A549 (cell line): ENCODE measurements around the gene COL11A2. TPM values are rescaled to one million over a fixed set of nuclear protein-coding genes. Genes with fewer than 3 reads are reported as not detected.

Experiments
- ATAC-seq, 2 experiments: fragments of 200-7000 bp in 1 of 2; fragments of >200 bp in 1 of 2; cut with Nextera tagmentation in 1 of 2; cut with Tn5 transposase in 1 of 2; 3 replicates each; pipeline versions ENCODE4 v1.8.0 to v1.9.1; 2018 to 2020; ENCODE audit warnings: mild to moderate bottlenecking in 1 of 2, moderate library complexity in 1 of 2
- CTCF ChIA-PET: fragments of 300-600 bp; sonication (Branson Sonifier 250); formaldehyde crosslinking; extraction: SDS; loops from one replicate; lab custom pipeline; 2021; ENCODE audit warnings: antibody characterized with exemption, inconsistent platforms; lab: Yijun Ruan, JAX
- POLR2A ChIA-PET: fragments of 350-600 bp; formaldehyde crosslinking; extraction: SDS; loops from one replicate; lab custom pipeline; 2021; ENCODE audit warnings: antibody characterized with exemption, inconsistent platforms; lab: Yijun Ruan, JAX
- DNase-seq, 2 experiments: peaks; one replicate each; pipeline versions ENCODE4 v3.0.0 to v3.0.0-alpha.2; 2011 to 2016; ENCODE audit warnings: low read depth in 1 of 2, low spot score in 1 of 2
- FAIRE-seq: peaks from 2 replicates; lab custom pipeline; 2011; peaks lifted over from hg19 to GRCh38; lab: Jason Lieb, UNC
- H3K27ac ChIP-seq, 2 experiments: fragments of >200 bp; sonication (Bioruptor Twin); formaldehyde crosslinking; 3 replicates each; pipeline ENCODE4 v1.5.1; 2016 to 2017
- H3K4me1 ChIP-seq: fragments of >200 bp; sonication (Bioruptor Twin); formaldehyde crosslinking; 3 replicates; pipeline ENCODE4 v1.6.1; 2016
- H3K4me2 ChIP-seq: fragments of >200 bp; sonication (Bioruptor Twin); formaldehyde crosslinking; 3 replicates; pipeline ENCODE4 v1.6.1; 2016
- H3K4me3 ChIP-seq: fragments of >200 bp; sonication (Bioruptor Twin); formaldehyde crosslinking; 3 replicates; pipeline ENCODE4 v1.5.1; 2016
- H3K9me3 ChIP-seq: fragments of >200 bp; sonication (Bioruptor Twin); formaldehyde crosslinking; 3 replicates; pipeline ENCODE4 v1.6.1; 2016
- BCL3 ChIP-seq: fragments of >200 bp; sonication (Bioruptor Twin); formaldehyde crosslinking; IDR thresholded peaks from 3 replicates; pipeline ENCODE4 v1.6.1; 2016
- CBX2 ChIP-seq: fragments of 200-600 bp; sonication (generic); IDR thresholded peaks from 2 replicates; pipeline ENCODE4 v1.6.1; 2016; ENCODE audit warnings: low read depth, mild to moderate bottlenecking, borderline replicate concordance
- CHD2 ChIP-seq: fragments of 150-350 bp; IDR thresholded peaks from 2 replicates; pipeline ENCODE4 v1.6.1; 2014; ENCODE audit warnings: low read length; ENCODE audit not compliant: partially characterized antibody
- CHD4 ChIP-seq: fragments of 200-600 bp; sonication (generic); IDR thresholded peaks from 2 replicates; pipeline ENCODE4 v1.6.1; 2016; ENCODE audit warnings: antibody characterized with exemption, mild to moderate bottlenecking, borderline replicate concordance
- CTCF ChIP-seq: fragments of >200 bp; sonication (Bioruptor Twin); formaldehyde crosslinking; IDR thresholded peaks from 3 replicates; pipeline ENCODE4 v1.5.1; 2016
- E2F6 ChIP-seq: IDR thresholded peaks from 2 replicates; pipeline ENCODE4 v1.6.1; 2012; ENCODE audit warnings: low read depth, borderline replicate concordance
- EHF ChIP-seq: fragments of 250-450 bp; sonication (Bioruptor Pico); IDR thresholded peaks from 2 replicates; pipeline ENCODE4 v1.5.0; 2020; ENCODE audit warnings: mild to moderate bottlenecking
- EP300 ChIP-seq, 2 experiments: fragments of >200 bp; sonication (Bioruptor Twin); formaldehyde crosslinking; IDR thresholded peaks; 2 replicates in 1 of 2; 3 replicates in 1 of 2; pipeline ENCODE4 v1.6.1; 2016 to 2017
- ESRRA ChIP-seq: fragments of 150-350 bp; IDR thresholded peaks from 2 replicates; pipeline ENCODE4 v1.6.1; 2014; ENCODE audit warnings: mild to moderate bottlenecking, low read length, borderline replicate concordance
- FOSL2 ChIP-seq, 2 experiments: fragments of 450-650 bp in 1 of 2; fragments of >200 bp in 1 of 2; sonication (Bioruptor Twin) in 1 of 2; formaldehyde crosslinking; IDR thresholded peaks; 2 replicates each; pipeline versions ENCODE4 v1.5.0 to v1.6.1; 2016 to 2020; ENCODE audit warnings: mild to moderate bottlenecking in 1 of 2, moderate library complexity in 1 of 2
- GATA3 ChIP-seq: IDR thresholded peaks from 2 replicates; pipeline ENCODE4 v1.6.1; 2012; ENCODE audit warnings: borderline replicate concordance
- HMGXB4 ChIP-seq: fragments of 250-450 bp; sonication (Bioruptor Pico); IDR thresholded peaks from 2 replicates; pipeline ENCODE4 v1.5.0; 2021; ENCODE audit warnings: mild to moderate bottlenecking, moderate library complexity, borderline replicate concordance
- HOXB13 ChIP-seq: fragments of 250-450 bp; sonication (Bioruptor Pico); IDR thresholded peaks from 2 replicates; pipeline ENCODE4 v1.5.0; 2020; ENCODE audit warnings: low read depth, mild to moderate bottlenecking, moderate library complexity
- JUNB ChIP-seq: fragments of >200 bp; sonication (Bioruptor Twin); formaldehyde crosslinking; IDR thresholded peaks from 2 replicates; pipeline ENCODE4 v1.6.1; 2016
- MAZ ChIP-seq: fragments of 150-350 bp; IDR thresholded peaks from 2 replicates; pipeline ENCODE4 v1.6.1; 2014; ENCODE audit warnings: antibody characterized with exemption, low read depth, low read length, borderline replicate concordance
- NR3C1 ChIP-seq: fragments of >200 bp; sonication (Bioruptor Twin); formaldehyde crosslinking; IDR thresholded peaks from 3 replicates; pipeline ENCODE4 v1.6.1; 2017
- PBX3 ChIP-seq: IDR thresholded peaks from 2 replicates; pipeline ENCODE4 v1.6.1; 2012
- PHF8 ChIP-seq: fragments of 200-600 bp; sonication (generic); IDR thresholded peaks from 2 replicates; pipeline ENCODE4 v1.6.1; 2016; ENCODE audit warnings: low read depth, mild to moderate bottlenecking, antibody characterized with exemption, moderate library complexity, borderline replicate concordance
- RARB ChIP-seq: fragments of 250-450 bp; sonication (Bioruptor Pico); IDR thresholded peaks from 2 replicates; pipeline ENCODE4 v1.8.0; 2021; ENCODE audit warnings: mild to moderate bottlenecking, moderate library complexity
- RNF2 ChIP-seq: fragments of 200-600 bp; sonication (generic); IDR thresholded peaks from 2 replicates; pipeline ENCODE4 v1.6.1; 2016; ENCODE audit warnings: low read depth, mild to moderate bottlenecking, antibody characterized with exemption, moderate library complexity, borderline replicate concordance
- TFCP2L1 ChIP-seq: fragments of 250-450 bp; sonication (Bioruptor Pico); IDR thresholded peaks from 2 replicates; pipeline ENCODE4 v1.5.0; 2021; ENCODE audit warnings: mild to moderate bottlenecking
- ZFP36 ChIP-seq: fragments of 450-650 bp; IDR thresholded peaks from 2 replicates; pipeline ENCODE4 v1.6.1; 2014; ENCODE audit warnings: borderline replicate concordance; ENCODE audit not compliant: partially characterized antibody
- ZSCAN20 ChIP-seq: fragments of 250-450 bp; sonication (Bioruptor Pico); IDR thresholded peaks from 2 replicates; pipeline ENCODE4 v1.8.0; 2022; ENCODE audit warnings: mild to moderate bottlenecking, moderate library complexity
- WGBS: methylation state at CpG from one replicate; pipeline ENCODE4 v1.1.6; 2017; ENCODE audit errors: missing lambda C conversion rate; 5-methylcytosine and 5-hydroxymethylcytosine counted together
- polyA plus RNA-seq, 4 experiments: library from polyadenylated mRNA; depleted of rRNA in 3 of 4; stranded (reverse); fragments of >200 nt; fragmentation: RNase III in 1 of 4; extraction: RNeasy Plus Mini Kit Qiagen cat#74134 plus additional on column Dnase treatment in 1 of 4; gene quantifications; 2 replicates in 3 of 4; 3 replicates in 1 of 4; pipeline ENCODE4 v1.2.3, GENCODE V29; 2011 to 2017
- TF ChIP-seq, protein P1 (sequence below): fragments of 250-450 bp; sonication (Bioruptor Pico); IDR thresholded peaks from 2 replicates; pipeline ENCODE4 v1.5.0; 2020; ENCODE audit warnings: low read depth, mild to moderate bottlenecking, moderate library complexity

Gene COL11A2
- polyA plus RNA-seq, 2 of the 4 experiments (the other 2 are of a cell fraction), result 0.66 to 1.3 TPM

DNA sequence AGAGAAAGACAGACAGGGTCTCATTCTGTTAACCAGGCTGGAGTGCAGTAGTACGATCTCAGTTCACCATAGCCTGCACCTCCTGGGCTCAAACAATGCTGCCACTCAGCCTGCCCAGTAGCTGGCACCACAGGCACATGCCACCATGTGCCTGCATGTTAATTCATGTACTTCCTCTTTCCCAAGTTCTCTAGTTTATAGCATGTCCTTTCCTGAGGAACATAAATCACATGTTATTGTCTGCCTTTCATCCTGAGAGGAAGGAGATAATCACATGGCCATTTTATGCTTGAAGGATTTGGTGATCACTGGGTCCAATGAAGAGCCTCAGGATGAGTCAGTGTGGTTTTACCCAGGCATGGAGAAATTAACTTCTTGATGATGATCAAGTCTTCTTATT, 47.9 kb downstream of the COL11A2 start:
- FAIRE-seq, result no peak
- H3K4me2 ChIP-seq, result no peak overlapping the region
- TF ChIP-seq BCL3 (no peak), NR3C1 (no peak), ESRRA (no peak), FOSL2 (IDR thresholded peaks at IDR 0.05) (no peak), FOSL2 (CRISPR knock-in tag; IDR thresholded peaks at IDR 0.05) (no peak), TFCP2L1 (CRISPR knock-in tag) (no peak), RNF2 (no peak), CHD4 (no peak), PHF8 (no peak), CTCF (no peak), EHF (no peak), GATA3 (no peak), RARB (CRISPR knock-in tag) (no peak), CHD2 (no peak), JUNB (no peak), E2F6 (no peak), CBX2 (no peak)
- H3K4me1 ChIP-seq, result no peaks in the 10 kb centered on the region
- ATAC-seq, result 0 out of 6 replicates have a peak, but pooled peaks of 1 of the 2 experiments have one; percentile 47
- POLR2A ChIA-PET, result no interaction called here
- DNase-seq, result no peak
- H3K9me3 ChIP-seq, result no peaks in the 10 kb centered on the region; the same call in 2 of the 3 replicates
- no peak overlapping the region for H3K27ac ChIP-seq
- H3K4me3 ChIP-seq, result no peak overlapping the region
- CTCF ChIA-PET, result interaction anchor here (1.4 to 1.7 kb wide), 2 partner anchors 17 to 129 kb away, joined by 3 to 4 read pairs; no protein-coding TSS in a partner anchor
- 40% methylated on average over 1 of the region's 1 CpG for WGBS

- H3K9me3 ChIP-seq, result no peaks in the 10 kb centered on the region; the same call in 2 of the 3 replicates
- TF ChIP-seq MAZ, result no peak
- TF ChIP-seq, protein P1, sequence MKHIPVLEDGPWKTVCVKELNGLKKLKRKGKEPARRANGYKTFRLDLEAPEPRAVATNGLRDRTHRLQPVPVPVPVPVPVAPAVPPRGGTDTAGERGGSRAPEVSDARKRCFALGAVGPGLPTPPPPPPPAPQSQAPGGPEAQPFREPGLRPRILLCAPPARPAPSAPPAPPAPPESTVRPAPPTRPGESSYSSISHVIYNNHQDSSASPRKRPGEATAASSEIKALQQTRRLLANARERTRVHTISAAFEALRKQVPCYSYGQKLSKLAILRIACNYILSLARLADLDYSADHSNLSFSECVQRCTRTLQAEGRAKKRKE (CRISPR knock-in tag), result no peak
- no peak for TF ChIP-seq HMGXB4 (CRISPR knock-in tag)
- TF ChIP-seq HOXB13 (CRISPR knock-in tag), result no peak
- TF ChIP-seq CHD4, result no peak
- TF ChIP-seq PBX3, result no peak
- TF ChIP-seq EP300 (IDR thresholded peaks at IDR 0.05), result no peak
- no peak for TF ChIP-seq ZSCAN20
- TF ChIP-seq TFCP2L1 (CRISPR knock-in tag), result no peak
- no peak for TF ChIP-seq NR3C1
- no peak for TF ChIP-seq FOSL2 (IDR thresholded peaks at IDR 0.05)
- TF ChIP-seq FOSL2 (CRISPR knock-in tag; IDR thresholded peaks at IDR 0.05), result no peak
- TF ChIP-seq ZFP36, result no peak
- WGBS, result 52% methylated on average over 14 of the region's 14 CpGs
- FAIRE-seq (no peak), DNase-seq (no peak), ATAC-seq (no peak)
- no peaks in the 10 kb centered on the region for H3K4me1 ChIP-seq
- CTCF ChIA-PET, result interaction anchor here (1.4 to 1.7 kb wide), 2 partner anchors 19 to 127 kb away, joined by 3 to 4 read pairs; no protein-coding TSS in a partner anchor
- POLR2A ChIA-PET, result no interaction called here
- no peak overlapping the region for H3K27ac ChIP-seq
- no peak overlapping the region for H3K4me3 ChIP-seq
- H3K4me2 ChIP-seq, result no peak overlapping the region
These were observed 49.0 kb downstream of the COL11A2 start for GRCh38 chr6:33143113-33143770.
